Mesenchymal stem cell (in vitro differentiated cells and primary cell): ENCODE data around the gene CCDC201.

Experiments
- DNase-seq: peaks from one replicate; pipeline ENCODE4 v3.0.0-alpha.2; 2013
- H2AFZ ChIP-seq: one replicate; pipeline ENCODE4 v1.6.1; 2013; ENCODE audit warnings: low read depth, mild to moderate bottlenecking, control low read depth, inconsistent platforms, low read length, moderate library complexity
- H2AK5ac ChIP-seq: 2 replicates; pipeline ENCODE4 v1.6.1; 2013; ENCODE audit warnings: low read length, moderate library complexity, mild to moderate bottlenecking, inconsistent platforms; ENCODE audit not compliant: severe bottlenecking
- H2BK120ac ChIP-seq: one replicate; pipeline ENCODE4 v1.6.1; 2013; ENCODE audit warnings: low read depth, mild to moderate bottlenecking, inconsistent platforms, low read length, moderate library complexity
- H2BK12ac ChIP-seq, 2 experiments: one replicate each; pipeline ENCODE4 v1.6.1; 2013; ENCODE audit warnings: inconsistent platforms in 2 of 2, low read length in 2 of 2, mild to moderate bottlenecking in 2 of 2, moderate library complexity in 2 of 2, control low read depth in 1 of 2
- H2BK15ac ChIP-seq: one replicate; pipeline ENCODE4 v1.6.1; 2013; ENCODE audit warnings: mild to moderate bottlenecking, low read depth, inconsistent platforms; ENCODE audit not compliant: poor library complexity, severe bottlenecking
- H2BK5ac ChIP-seq: 2 replicates; pipeline ENCODE4 v1.6.1; 2013; ENCODE audit warnings: low read depth, mild to moderate bottlenecking, low read length, control low read depth, inconsistent platforms; ENCODE audit not compliant: poor library complexity, severe bottlenecking
- H3K14ac ChIP-seq, 2 experiments: one replicate each; pipeline ENCODE4 v1.6.1; 2013; ENCODE audit warnings: inconsistent platforms in 2 of 2, low read length in 2 of 2, control low read depth in 1 of 2, mild to moderate bottlenecking in 1 of 2, moderate library complexity in 1 of 2
- H3K18ac ChIP-seq, 2 experiments: one replicate each; pipeline ENCODE4 v1.6.1; 2013; ENCODE audit warnings: inconsistent platforms in 2 of 2, low read length in 2 of 2, control low read depth in 1 of 2, low read depth in 1 of 2, mild to moderate bottlenecking in 1 of 2
- H3K23ac ChIP-seq, 2 experiments: one replicate each; pipeline ENCODE4 v1.6.1; 2013; ENCODE audit warnings: inconsistent platforms in 2 of 2, low read length in 2 of 2, mild to moderate bottlenecking in 2 of 2, moderate library complexity in 2 of 2, control low read depth in 1 of 2
- H3K27ac ChIP-seq: 2 replicates; pipeline ENCODE4 v1.5.1; 2013; ENCODE audit warnings: mild to moderate bottlenecking, moderate library complexity, low read length, control low read depth, inconsistent platforms; ENCODE audit not compliant: poor library complexity, severe bottlenecking
- H3K27me3 ChIP-seq, 2 experiments: 2 replicates each; pipeline versions ENCODE4 v1.6.1 to v1.7.0; 2013; ENCODE audit warnings: low read length in 2 of 2, mild to moderate bottlenecking in 2 of 2, moderate library complexity in 2 of 2, control low read depth in 1 of 2, inconsistent platforms in 1 of 2; ENCODE audit not compliant: control insufficient read depth in 1 of 2, insufficient read depth in 1 of 2
- H3K36me3 ChIP-seq, 2 experiments: 2 replicates each; pipeline versions ENCODE4 v1.6.1 to v1.7.0; 2013; ENCODE audit warnings: low read length in 2 of 2, control low read depth in 1 of 2, inconsistent platforms in 1 of 2, low read depth in 1 of 2, mild to moderate bottlenecking in 1 of 2; ENCODE audit not compliant: insufficient read depth in 2 of 2, control insufficient read depth in 1 of 2
- H3K4ac ChIP-seq, 2 experiments: one replicate each; pipeline ENCODE4 v1.6.1; 2013; ENCODE audit warnings: inconsistent platforms in 2 of 2, low read length in 2 of 2, mild to moderate bottlenecking in 2 of 2, moderate library complexity in 2 of 2, control low read depth in 1 of 2, low read depth in 1 of 2
- H3K4me1 ChIP-seq: 2 replicates; pipeline ENCODE4 v1.6.1; 2013; ENCODE audit warnings: low read depth, low read length, control low read depth; ENCODE audit not compliant: control insufficient read depth, insufficient read depth
- H3K4me2 ChIP-seq: 2 replicates; pipeline ENCODE4 v1.6.1; 2013; ENCODE audit warnings: low read length, mild to moderate bottlenecking, inconsistent platforms; ENCODE audit not compliant: poor library complexity, severe bottlenecking
- H3K4me3 ChIP-seq, 2 experiments: 2 replicates each; pipeline versions ENCODE4 v1.5.1 to v1.7.0; 2013; ENCODE audit warnings: low read length in 2 of 2, mild to moderate bottlenecking in 2 of 2, control low read depth in 1 of 2, low read depth in 1 of 2; ENCODE audit not compliant: insufficient read depth in 1 of 2
- H3K79me1 ChIP-seq: replicated peaks from 2 replicates; pipeline ENCODE4 v1.6.1; 2013; ENCODE audit warnings: mild to moderate bottlenecking, control low read depth, low read length, inconsistent platforms; ENCODE audit not compliant: poor library complexity, severe bottlenecking
- H3K9ac ChIP-seq: 2 replicates; pipeline ENCODE4 v1.7.0; 2013; ENCODE audit warnings: mild to moderate bottlenecking, low read length, moderate library complexity
- H3K9me3 ChIP-seq: 2 replicates; pipeline ENCODE4 v1.7.0; 2013; ENCODE audit warnings: mild to moderate bottlenecking, low read length; ENCODE audit not compliant: control insufficient read depth
- H4K8ac ChIP-seq: one replicate; pipeline ENCODE4 v1.6.1; 2013; ENCODE audit warnings: inconsistent platforms, mild to moderate bottlenecking, low read length, moderate library complexity
- H4K91ac ChIP-seq: one replicate; pipeline ENCODE4 v1.6.1; 2013; ENCODE audit warnings: mild to moderate bottlenecking, low read length, inconsistent platforms
- WGBS: methylation state at CpG from one replicate; pipeline ENCODE4 v1.1.7; 2013; ENCODE audit warnings: mixed read lengths; 5-methylcytosine and 5-hydroxymethylcytosine counted together

Gene CCDC201

GRCh38 chr7:45912972-45913371, 40.1 kb upstream of the CCDC201 start:
- Histone ChIP-seq H3K18ac (no peak overlapping the region), H3K9ac (no peak overlapping the region), H3K36me3 (peaks cover 13 to 60% of the 10 kb centered on the region in 2 experiments), H4K91ac (no peak overlapping the region), H3K27ac (no peak overlapping the region), H3K23ac (no peak overlapping the region), H4K8ac (no peak overlapping the region), H3K79me1 (no peaks in the 10 kb centered on the region), H2BK12ac (no peak overlapping the region), H3K9me3 (no peaks in the 10 kb centered on the region), H2AK5ac (no peak overlapping the region), H3K4me2 (no peak overlapping the region), H2BK5ac (no peak overlapping the region), H2BK15ac (no peak overlapping the region), H3K4me3 (no peak overlapping the region), H3K4me1 (peaks cover 3% of the 10 kb centered on the region), H3K14ac (no peak overlapping the region), H2AFZ (no peak overlapping the region), H3K4ac (no peak overlapping the region), H3K27me3 (peaks cover 2 to 3% of the 10 kb centered on the region in 2 experiments), H2BK120ac (no peak overlapping the region)
- WGBS: 91% methylated on average over 7 of the region's 7 CpGs
- no peak for DNase-seq

- peak; percentile 11 for DNase-seq
- H3K4ac ChIP-seq: no peak overlapping the region
- H2AFZ ChIP-seq: no peak overlapping the region
- no peak overlapping the region for H4K91ac ChIP-seq
- H2BK12ac ChIP-seq: no peak overlapping the region
- H3K36me3 ChIP-seq: peaks cover 10 to 51% of the 10 kb centered on the region in 2 experiments
- no peak overlapping the region for H3K4me3 ChIP-seq
- no peak overlapping the region for H3K4me2 ChIP-seq
- H2AK5ac ChIP-seq: no peak overlapping the region
- H2BK5ac ChIP-seq: no peak overlapping the region
- H2BK120ac ChIP-seq: no peak overlapping the region
- H3K4me1 ChIP-seq: no peaks in the 10 kb centered on the region
- no peak overlapping the region for H3K14ac ChIP-seq
- H3K9me3 ChIP-seq: no peaks in the 10 kb centered on the region
- H3K79me1 ChIP-seq: no peaks in the 10 kb centered on the region
- H3K27ac ChIP-seq: no peak overlapping the region
- 86% methylated on average over 9 of the region's 9 CpGs for WGBS
- no peak overlapping the region for H3K9ac ChIP-seq
- no peak overlapping the region for H2BK15ac ChIP-seq
- H3K27me3 ChIP-seq: no peaks in the 10 kb centered on the region
- H4K8ac ChIP-seq: no peak overlapping the region
- H3K18ac ChIP-seq: no peak overlapping the region
- H3K23ac ChIP-seq: no peak overlapping the region
Measured at GRCh38 chr7:45911311-45911710, 38.4 kb upstream of the CCDC201 start.

- Histone ChIP-seq H2AFZ (no peak overlapping the region), H2AK5ac (no peak overlapping the region), H3K4me2 (no peak overlapping the region), H3K79me1 (no peaks in the 10 kb centered on the region), H2BK5ac (no peak overlapping the region), H4K8ac (no peak overlapping the region), H3K36me3 (peaks cover 10 to 46% of the 10 kb centered on the region in 2 experiments), H3K4me1 (no peaks in the 10 kb centered on the region), H3K23ac (no peak overlapping the region), H3K14ac (no peak overlapping the region), H3K27me3 (no peaks in the 10 kb centered on the region), H3K18ac (no peak overlapping the region), H2BK120ac (no peak overlapping the region), H3K27ac (no peak overlapping the region), H3K4ac (no peak overlapping the region), H4K91ac (no peak overlapping the region), H3K4me3 (no peak overlapping the region), H3K9ac (no peak overlapping the region), H3K9me3 (no peaks in the 10 kb centered on the region), H2BK12ac (no peak overlapping the region), H2BK15ac (no peak overlapping the region)
- DNase-seq: no peak
- 89% methylated on average over 2 of the region's 3 CpGs for WGBS
Measured at GRCh38 chr7:45910855-45911254, 38.0 kb upstream of the CCDC201 start.

GRCh38 chr7:45909561-45909960, 36.7 kb upstream of the CCDC201 start:
- H2BK120ac ChIP-seq: no peak overlapping the region
- H3K79me1 ChIP-seq: no peaks in the 10 kb centered on the region
- H4K8ac ChIP-seq: no peak overlapping the region
- peaks cover 5 to 33% of the 10 kb centered on the region in 2 experiments for H3K36me3 ChIP-seq
- no peak overlapping the region for H3K4me3 ChIP-seq
- no peaks in the 10 kb centered on the region for H3K4me1 ChIP-seq
- H2BK15ac ChIP-seq: no peak overlapping the region
- no peak overlapping the region for H3K4ac ChIP-seq
- no peak overlapping the region for H2BK5ac ChIP-seq
- no peak overlapping the region for H3K14ac ChIP-seq
- no peak overlapping the region for H2BK12ac ChIP-seq
- no peak overlapping the region for H3K27ac ChIP-seq
- no peak overlapping the region for H2AK5ac ChIP-seq
- H3K9ac ChIP-seq: no peak overlapping the region
- H3K23ac ChIP-seq: no peak overlapping the region
- H3K4me2 ChIP-seq: no peak overlapping the region
- no peak for DNase-seq
- no peak overlapping the region for H3K18ac ChIP-seq
- H2AFZ ChIP-seq: no peak overlapping the region
- H3K9me3 ChIP-seq: no peaks in the 10 kb centered on the region
- no peak overlapping the region for H4K91ac ChIP-seq
- H3K27me3 ChIP-seq: no peaks in the 10 kb centered on the region
